WERI-Rb-1 (cell line): ENCODE data around the gene PALD1.

Source experiments
- DNase-seq: peaks from one replicate; pipeline ENCODE4 v3.0.0-alpha.2; 2020
- H3K27ac ChIP-seq: fragments of 250-450 bp; sonication (Bioruptor Pico); 2 replicates; pipeline ENCODE4 v1.5.1; 2020; ENCODE audit warnings: mild to moderate bottlenecking, moderate library complexity
- H3K27me3 ChIP-seq: fragments of 250-450 bp; sonication (Bioruptor Pico); 2 replicates; pipeline ENCODE4 v1.5.1; 2021; ENCODE audit warnings: mild to moderate bottlenecking, low read depth, moderate library complexity; ENCODE audit not compliant: insufficient read depth, severe bottlenecking
- H3K36me3 ChIP-seq: fragments of 250-450 bp; sonication (Bioruptor Pico); 2 replicates; pipeline ENCODE4 v1.5.1; 2020; ENCODE audit warnings: mild to moderate bottlenecking, moderate library complexity
- H3K4me3 ChIP-seq: 2 replicates; pipeline ENCODE4 v1.5.1; 2011; ENCODE audit warnings: low read depth, mild to moderate bottlenecking, control low read depth, low read length
- H3K9me3 ChIP-seq: fragments of 250-450 bp; sonication (Bioruptor Pico); 2 replicates; pipeline ENCODE4 v1.5.1; 2021; ENCODE audit warnings: mild to moderate bottlenecking, moderate library complexity; ENCODE audit not compliant: severe bottlenecking
- CTCF ChIP-seq: IDR thresholded peaks from 2 replicates; pipeline ENCODE4 v1.5.1; 2011; ENCODE audit warnings: low read depth, mild to moderate bottlenecking, control low read depth, inconsistent platforms, low read length

PALD1 gene

DNA sequence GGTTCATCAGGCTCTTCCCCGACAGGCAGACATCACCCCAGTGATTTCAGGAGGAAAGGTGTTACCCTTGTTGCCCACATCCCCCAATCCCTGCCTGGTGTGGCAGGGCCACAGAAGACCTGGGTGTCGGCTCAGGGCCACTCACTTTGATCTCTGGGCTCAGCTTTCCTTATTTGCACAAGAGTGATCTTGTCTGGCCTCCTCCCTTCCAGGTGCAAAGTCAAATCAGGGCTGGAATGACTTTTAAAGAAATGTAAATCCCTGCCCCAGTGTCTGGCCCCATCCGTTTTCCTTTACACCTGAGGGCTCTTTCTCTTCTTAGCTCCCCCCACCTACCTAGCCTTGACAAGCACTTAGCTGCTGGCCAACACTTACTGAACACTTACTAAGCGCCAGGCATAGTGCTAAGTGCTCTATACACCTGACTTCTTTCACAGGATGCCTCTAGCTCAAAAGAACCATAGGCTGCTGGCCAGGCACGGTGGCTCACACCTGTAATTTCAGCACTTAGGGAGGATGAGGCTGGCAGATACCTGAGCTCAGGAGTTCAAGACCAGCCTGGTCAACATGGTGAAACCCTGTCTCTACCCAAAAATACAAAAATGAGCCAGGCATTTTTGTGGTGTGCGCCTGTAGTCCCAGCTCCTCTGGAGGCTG, 36.1 kb upstream of the PALD1 start:
- Histone ChIP-seq H3K4me3 (no peak overlapping the region), H3K27me3 (no peaks in the 10 kb centered on the region), H3K27ac (no peak overlapping the region), H3K9me3 (peaks cover 10% of the 10 kb centered on the region), H3K36me3 (no peaks in the 10 kb centered on the region)
- TF ChIP-seq CTCF = no peak
- no peak for DNase-seq

GRCh38 chr10:70444744-70445143, 33.8 kb upstream of the PALD1 start:
- Histone ChIP-seq H3K27ac (no peak overlapping the region), H3K27me3 (no peaks in the 10 kb centered on the region), H3K36me3 (no peaks in the 10 kb centered on the region), H3K4me3 (no peak overlapping the region), H3K9me3 (peaks cover 10% of the 10 kb centered on the region)
- no peak for TF ChIP-seq CTCF
- no peak for DNase-seq

DNA sequence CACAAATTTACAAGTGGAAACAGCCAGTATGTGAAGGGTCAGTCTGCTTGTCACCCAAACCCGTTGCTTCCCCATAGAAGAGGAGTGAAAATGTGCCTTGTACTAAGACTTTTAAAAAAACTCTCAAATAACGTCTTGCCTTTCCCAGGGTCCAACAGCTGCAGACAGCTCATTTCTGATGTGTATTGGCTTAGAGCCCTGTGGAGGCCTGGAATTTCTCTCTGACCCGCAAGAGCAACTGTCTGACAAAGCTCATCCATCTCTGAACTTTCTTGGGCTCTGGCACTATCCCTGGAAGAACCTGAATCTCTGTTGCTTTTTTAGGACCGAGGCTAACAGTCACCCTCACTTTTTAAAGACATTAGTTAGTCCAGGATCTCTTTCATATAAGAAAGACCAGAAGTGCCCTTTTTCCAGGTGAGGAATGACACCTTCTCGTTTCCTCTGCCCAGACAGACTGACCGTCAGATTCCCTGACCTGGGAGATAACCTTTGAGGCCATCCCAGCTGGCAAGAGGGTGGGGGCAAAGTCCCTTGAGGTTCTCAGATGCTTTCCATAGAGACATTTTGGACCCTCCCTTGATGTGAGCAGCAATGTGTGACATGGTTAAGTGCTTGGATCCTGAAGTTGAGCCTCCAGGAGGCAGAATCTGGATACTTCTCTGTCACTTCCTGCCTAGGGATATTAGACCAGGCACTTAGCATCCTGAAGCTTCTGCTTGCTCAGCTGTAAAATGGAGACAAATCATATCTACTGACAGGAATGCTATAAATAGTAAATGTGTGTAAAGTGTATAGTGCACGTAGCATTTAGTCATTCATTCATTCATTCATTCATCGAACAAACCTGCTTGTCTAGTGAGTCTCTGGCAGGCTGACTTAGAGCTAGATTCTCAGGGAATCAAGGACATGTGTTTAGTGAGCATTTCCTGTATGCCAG, 32.6 kb upstream of the PALD1 start:
- no peaks in the 10 kb centered on the region for H3K36me3 ChIP-seq
- H3K4me3 ChIP-seq = no peak overlapping the region
- no peaks in the 10 kb centered on the region for H3K27me3 ChIP-seq
- no peak overlapping the region for H3K27ac ChIP-seq
- no peak for DNase-seq
- H3K9me3 ChIP-seq = peaks cover 6% of the 10 kb centered on the region
- TF ChIP-seq CTCF = no peak

DNA sequence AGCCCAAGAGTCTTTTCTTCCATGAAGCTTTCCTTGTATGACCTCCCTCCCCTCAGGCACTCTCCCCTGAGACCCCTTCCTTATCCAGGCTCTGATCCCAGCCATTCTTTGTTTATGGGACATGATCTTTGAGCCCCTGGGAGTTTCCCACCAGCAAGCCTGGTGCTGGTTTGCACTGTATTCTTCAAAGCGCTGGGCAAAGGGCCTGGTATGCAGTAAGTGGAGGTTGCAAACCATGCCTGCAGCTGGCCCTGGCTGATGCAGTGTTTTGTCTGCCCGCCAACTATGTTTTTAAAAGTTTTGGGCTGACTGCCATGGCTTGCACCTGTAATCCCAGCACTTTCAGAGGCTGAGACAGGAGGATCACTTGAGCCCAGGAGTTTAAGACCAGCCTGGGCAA, 30.3 kb upstream of the PALD1 start:
- no peak overlapping the region for H3K4me3 ChIP-seq
- H3K9me3 ChIP-seq = no peaks in the 10 kb centered on the region
- DNase-seq = no peak
- no peaks in the 10 kb centered on the region for H3K27me3 ChIP-seq
- H3K36me3 ChIP-seq = no peaks in the 10 kb centered on the region
- H3K27ac ChIP-seq = no peak overlapping the region
- TF ChIP-seq CTCF = no peak

DNA sequence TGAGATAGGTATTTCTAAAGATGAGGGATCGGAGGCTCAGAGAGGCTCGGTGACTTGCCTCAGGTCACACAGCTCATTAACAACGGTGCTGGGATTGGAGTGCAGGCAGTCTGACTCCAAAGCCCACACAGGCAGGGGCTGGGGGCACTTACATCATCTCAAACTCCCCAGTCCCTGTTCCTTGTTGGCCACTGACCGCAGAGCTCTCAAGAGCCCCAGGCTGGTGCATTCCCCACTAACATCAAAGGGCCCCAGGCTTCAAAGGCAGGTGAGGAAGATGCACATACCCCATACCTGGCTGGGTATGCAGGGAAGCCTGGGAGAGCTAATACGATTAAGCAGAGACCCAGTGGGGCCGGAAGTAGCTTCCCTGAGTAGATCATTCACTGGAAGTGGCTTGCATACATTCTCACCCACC, 23.3 kb upstream of the PALD1 start:
- no peaks in the 10 kb centered on the region for H3K27me3 ChIP-seq
- TF ChIP-seq CTCF = no peak
- no peak overlapping the region for H3K27ac ChIP-seq
- no peak overlapping the region for H3K4me3 ChIP-seq
- DNase-seq = no peak
- no peaks in the 10 kb centered on the region for H3K36me3 ChIP-seq
- no peaks in the 10 kb centered on the region for H3K9me3 ChIP-seq
